Natural killer cell (primary cell): ENCODE measurements around the gene BAIAP2. TPM values are rescaled to one million over a fixed set of nuclear protein-coding genes. Genes with fewer than 3 reads are reported as not detected.

Experiments used
- ATAC-seq, 3 donors: fragments of 150-1000 bp in 2 of 3; fragments of 200-7000 bp in 1 of 3; cut with Tn5 transposase; 1 replicate in 1 of 3; 2 replicates in 2 of 3; pipeline ENCODE4 v1.10.0; 2021; ENCODE audit warnings: mild to moderate bottlenecking in 2 of 3, moderate library complexity in 2 of 3
- DNase-seq, 2 donors: peaks; one replicate each; pipeline versions ENCODE4 v3.0.0 to v3.0.0-alpha.2; 2013 to 2021; ENCODE audit warnings: mixed read lengths in 1 of 2
- H3K27ac ChIP-seq: one replicate; pipeline ENCODE4 v1.5.1; 2013; ENCODE audit warnings: mild to moderate bottlenecking, low read length
- H3K27me3 ChIP-seq: one replicate; pipeline ENCODE4 v1.6.1; 2013; ENCODE audit warnings: low read length; ENCODE audit not compliant: control insufficient read depth, insufficient read depth
- H3K36me3 ChIP-seq: one replicate; pipeline ENCODE4 v1.6.1; 2013; ENCODE audit warnings: low read length; ENCODE audit not compliant: control insufficient read depth, insufficient read depth
- H3K4me1 ChIP-seq: one replicate; pipeline ENCODE4 v1.6.1; 2013; ENCODE audit warnings: low read length; ENCODE audit not compliant: control insufficient read depth, insufficient read depth
- H3K4me3 ChIP-seq: one replicate; pipeline ENCODE4 v1.5.1; 2013; ENCODE audit warnings: low read length
- H3K9me3 ChIP-seq: one replicate; pipeline ENCODE4 v1.6.1; 2013; ENCODE audit warnings: low read length; ENCODE audit not compliant: control insufficient read depth, insufficient read depth
- H3K27ac Mint-ChIP-seq, 2 donors: one replicate each; pipeline ENCODE4 v1.8.0; 2022; ENCODE audit warnings: mild to moderate bottlenecking in 2 of 2, mixed read lengths in 2 of 2, moderate library complexity in 1 of 2
- H3K27me3 Mint-ChIP-seq, 2 donors: one replicate each; pipeline ENCODE4 v1.8.0; 2022; ENCODE audit warnings: low read depth in 2 of 2, mixed read lengths in 2 of 2
- H3K36me3 Mint-ChIP-seq: one replicate; pipeline ENCODE4 v1.8.0; 2022; ENCODE audit warnings: mixed read lengths
- H3K4me1 Mint-ChIP-seq, 2 donors: one replicate each; pipeline ENCODE4 v1.8.0; 2022; ENCODE audit warnings: mixed read lengths in 2 of 2
- H3K4me3 Mint-ChIP-seq: one replicate; pipeline ENCODE4 v1.8.0; 2022; ENCODE audit warnings: mild to moderate bottlenecking, moderate library complexity, mixed read lengths
- H3K9me3 Mint-ChIP-seq, 2 donors: one replicate each; pipeline ENCODE4 v1.8.0; 2022; ENCODE audit warnings: mixed read lengths in 2 of 2
- WGBS: methylation state at CpG from one replicate; pipeline ENCODE4 v1.1.7; 2013; ENCODE audit warnings: missing lambda C conversion rate; ENCODE audit not compliant: insufficient coverage; 5-methylcytosine and 5-hydroxymethylcytosine counted together
- intact Hi-C: fragments of 100-400 bp; cut with micrococcal nuclease; formaldehyde crosslinking; loops from one replicate; pipeline ENCODE4 v1.14.2; 2022
- total RNA-seq, 4 donors: library from RNA; stranded (reverse); fragments of 120-200 nt in 1 of 4; gene quantifications; one replicate each; pipeline versions ENCODE4 v1.2.3 to v1.2.4, GENCODE V29; 2013 to 2022
- TF ChIP-seq, protein P1 (sequence below): fragments of 200-600 bp; IDR thresholded peaks from one replicate; pipeline ENCODE4 v1.8.0; 2022; ENCODE audit warnings: antibody characterized with exemption

The BAIAP2 gene
- total RNA-seq, 3 donors from 2014 or later (not counting 1 experiment from before 2014, with no cell fraction given) = 6.7 to 12.3 (median 10.4) TPM

DNA sequence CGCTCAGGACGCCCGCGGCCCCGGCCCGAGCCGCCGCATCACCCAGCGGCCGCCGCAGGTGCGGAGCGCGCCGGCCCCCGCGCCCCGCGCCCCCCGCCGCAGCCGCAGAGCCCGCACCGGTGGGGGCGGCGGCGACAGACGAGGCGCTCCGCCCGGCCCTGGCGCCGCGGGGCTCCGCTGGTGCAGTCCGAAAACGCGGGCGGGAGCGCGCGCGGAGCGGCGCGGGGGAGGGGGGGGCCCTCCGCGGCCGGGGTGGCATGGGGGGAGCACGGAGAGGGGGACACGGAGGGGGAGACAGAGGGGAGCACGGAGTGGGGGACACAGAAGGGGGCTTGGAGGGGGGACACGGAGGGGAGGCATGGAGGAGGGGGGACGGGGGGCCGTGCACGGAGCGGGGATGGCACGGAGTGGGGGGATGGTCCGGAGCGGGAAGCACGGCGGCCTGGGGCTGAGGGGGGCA is 131.1 kb downstream of the BAIAP2 start, which contains the start of gene AATK:
Gene AATK, minus strand, starts transcription at position 189 of the 460 bp plus-strand sequence. CDS start 229 bp downstream, outside the sequence.
- peaks cover 0 to 7% of the 10 kb centered on the region in 2 donors for H3K27me3 Mint-ChIP-seq
- Histone ChIP-seq H3K27me3 (peaks cover 14% of the 10 kb centered on the region), H3K4me3 (no peak within 1 kb of the TSS), H3K4me1 (peaks cover 8% of the 10 kb centered on the region), H3K27ac (no peak within 1 kb of the TSS), H3K9me3 (no peaks in the 10 kb centered on the region), H3K36me3 (no peaks in the 10 kb centered on the region)
- DNase-seq = no peak
- intact Hi-C loops = no loop called here
- H3K27ac Mint-ChIP-seq = no peak within 1 kb of the TSS
- ATAC-seq = peak in 1 of 3 donors; percentile 51
- no peaks in the 10 kb centered on the region for H3K9me3 Mint-ChIP-seq
- no peaks in the 10 kb centered on the region for H3K36me3 Mint-ChIP-seq
- TF ChIP-seq, protein P1, sequence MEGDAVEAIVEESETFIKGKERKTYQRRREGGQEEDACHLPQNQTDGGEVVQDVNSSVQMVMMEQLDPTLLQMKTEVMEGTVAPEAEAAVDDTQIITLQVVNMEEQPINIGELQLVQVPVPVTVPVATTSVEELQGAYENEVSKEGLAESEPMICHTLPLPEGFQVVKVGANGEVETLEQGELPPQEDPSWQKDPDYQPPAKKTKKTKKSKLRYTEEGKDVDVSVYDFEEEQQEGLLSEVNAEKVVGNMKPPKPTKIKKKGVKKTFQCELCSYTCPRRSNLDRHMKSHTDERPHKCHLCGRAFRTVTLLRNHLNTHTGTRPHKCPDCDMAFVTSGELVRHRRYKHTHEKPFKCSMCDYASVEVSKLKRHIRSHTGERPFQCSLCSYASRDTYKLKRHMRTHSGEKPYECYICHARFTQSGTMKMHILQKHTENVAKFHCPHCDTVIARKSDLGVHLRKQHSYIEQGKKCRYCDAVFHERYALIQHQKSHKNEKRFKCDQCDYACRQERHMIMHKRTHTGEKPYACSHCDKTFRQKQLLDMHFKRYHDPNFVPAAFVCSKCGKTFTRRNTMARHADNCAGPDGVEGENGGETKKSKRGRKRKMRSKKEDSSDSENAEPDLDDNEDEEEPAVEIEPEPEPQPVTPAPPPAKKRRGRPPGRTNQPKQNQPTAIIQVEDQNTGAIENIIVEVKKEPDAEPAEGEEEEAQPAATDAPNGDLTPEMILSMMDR = no peak
- under 1% methylated on average over 43 of the region's 62 CpGs for WGBS
- peaks cover 2 to 3% of the 10 kb centered on the region in 2 donors for H3K4me1 Mint-ChIP-seq
- peak within 1 kb of the TSS; percentile 80 for H3K4me3 Mint-ChIP-seq

Other genes starting within 250 kb of the BAIAP2 start
- gene CHMP6, start 43.3 kb upstream of the BAIAP2 start, total RNA-seq = 10 to 100 TPM; 26.8 to 33.3 (median 33.0) TPM
- gene PVALEF, start 130.4 kb downstream of the BAIAP2 start, total RNA-seq = not detected
- gene AATK, start 131.1 kb downstream of the BAIAP2 start, total RNA-seq = 10 to 100 TPM in 2 of 3 donors, 1 to 10 TPM in 1; 8.5 to 13.7 (median 10.4) TPM
- gene CEP131, start 187.8 kb downstream of the BAIAP2 start, total RNA-seq = 10 to 100 TPM in 2 of 3 donors, 1 to 10 TPM in 1; 9.9 to 11.4 (median 10.0) TPM
- 100 to 1,000 TPM in 2 of 3 donors, 10 to 100 TPM in 1; 89.8 to 137 (median 126) TPM for gene TEPSIN, start 203.9 kb downstream of the BAIAP2 start, total RNA-seq
- 10 to 100 TPM; 28.6 to 36.4 (median 34.9) TPM for gene NDUFAF8, start 204.2 kb downstream of the BAIAP2 start, total RNA-seq